NCI-H1092 treated with DMSO at 0.1 percent for 48 hours (cell line): ENCODE data around the gene CSMD2.
"Not testable (repeated sequence)": the region's sequence is repeated elsewhere in the genome, so short reads cannot be mapped to it uniquely, and the experiment has no call there.

Experiments
- DNase-seq: peaks from one replicate; lab custom pipeline; 2025; lab: John Stamatoyannopoulos, UW

The CSMD2 gene

GRCh38 chr1:34108269-34108668, 56.8 kb downstream of the CSMD2 start:
- no peak for DNase-seq

- no peak for DNase-seq
Observed at GRCh38 chr1:34101151-34101550, 63.9 kb downstream of the CSMD2 start.

GRCh38 chr1:34100332-34100731, 64.7 kb downstream of the CSMD2 start:
- DNase-seq, result no peak

GRCh38 chr1:34092399-34092798, 72.6 kb downstream of the CSMD2 start:
- DNase-seq, result not testable (repeated sequence)

- no peak for DNase-seq
Observed at GRCh38 chr1:34089731-34090130, 75.3 kb downstream of the CSMD2 start.

- DNase-seq, result no peak
Observed at GRCh38 chr1:34087986-34088385, 77.0 kb downstream of the CSMD2 start.

GRCh38 chr1:34086561-34086960, 78.5 kb downstream of the CSMD2 start:
- no peak for DNase-seq

- no peak for DNase-seq
Observed at GRCh38 chr1:34083974-34084373, 81.1 kb downstream of the CSMD2 start.

GRCh38 chr1:34082085-34082670, 82.9 kb downstream of the CSMD2 start:
- DNase-seq, result not testable (repeated sequence)

GRCh38 chr1:34078383-34078782, 86.6 kb downstream of the CSMD2 start:
- DNase-seq, result no peak

- no peak for DNase-seq
Observed at GRCh38 chr1:34075576-34075975, 89.5 kb downstream of the CSMD2 start.

- no peak for DNase-seq
Observed at GRCh38 chr1:34073028-34073695, 91.9 kb downstream of the CSMD2 start.

GRCh38 chr1:34070201-34070836, 94.7 kb downstream of the CSMD2 start:
- DNase-seq, result no peak

GRCh38 chr1:34066981-34067603, 97.9 kb downstream of the CSMD2 start:
- DNase-seq, result no peak

GRCh38 chr1:34066166-34066565, 98.9 kb downstream of the CSMD2 start:
- no peak for DNase-seq

GRCh38 chr1:34065498-34065897, 99.5 kb downstream of the CSMD2 start:
- no peak for DNase-seq

GRCh38 chr1:34060901-34061415, 104.1 kb downstream of the CSMD2 start:
- no peak for DNase-seq

GRCh38 chr1:34060187-34060730, 104.8 kb downstream of the CSMD2 start:
- no peak for DNase-seq

- DNase-seq, result peak; percentile 90
Observed at GRCh38 chr1:34057347-34058130, 107.5 kb downstream of the CSMD2 start.

- no peak for DNase-seq
Observed at GRCh38 chr1:34055818-34056217, 109.2 kb downstream of the CSMD2 start.

- peak; percentile 43 for DNase-seq
Observed at GRCh38 chr1:34054920-34055319, 110.1 kb downstream of the CSMD2 start.

- DNase-seq, result no peak
Observed at GRCh38 chr1:34053660-34054059, 111.4 kb downstream of the CSMD2 start.
